Measurements from ENCODE around the gene ZC3HAV1L.
A peak's percentile ranks its signal among the peaks of the same experiment; 100 is the strongest.

Gene ZC3HAV1L

GRCh38 chr7:139035586-139036353, at the start of gene ZC3HAV1L:
Gene ZC3HAV1L, minus strand, starts transcription at chr7:139036042. Its CDS starts 25 bp downstream, at chr7:139036017.
- Histone ChIP-seq H3K9ac (ENCODE audit: low read depth, low read length) (peak within 1 kb of the TSS; percentile 92), H2AFZ (ENCODE audit: low read depth, low read length) (peak within 1 kb of the TSS; percentile 99), H3K27me3 (ENCODE audit: insufficient read depth, low read length, poor library complexity) (no peaks in the 10 kb centered on the region), H3K27ac (ENCODE audit: low read length) (peak within 1 kb of the TSS; percentile 89), H4K20me1 (ENCODE audit: insufficient read depth, low read length) (peaks cover 3% of the 10 kb centered on the region; the same call in 1 of the 2 replicates), H3K4me1 (ENCODE audit: insufficient read depth, low read length) (peaks cover 45% of the 10 kb centered on the region), H3K79me2 (ENCODE audit: insufficient read depth, low read length) (peaks cover 55% of the 10 kb centered on the region), H3K4me2 (ENCODE audit: insufficient read depth, low read length) (peak within 1 kb of the TSS; percentile 89), H3K9me3 (ENCODE audit: insufficient read depth, low read length, severe bottlenecking) (no peaks in the 10 kb centered on the region), H3K36me3 (ENCODE audit: insufficient read depth, low read length) (peaks cover 40% of the 10 kb centered on the region), H3K4me3 (ENCODE audit: low read depth in 1 of 2, low read length in 2 of 2) (peak within 1 kb of the TSS; percentile 48 to 92)
- ATAC-seq (ENCODE audit: insufficient read depth, low read depth): peak; percentile 88
- peak; percentile 84 for DNase-seq
- no peak for TF ChIP-seq EZH2 (IDR thresholded peaks at IDR 0.05; ENCODE audit: borderline replicate concordance, low read depth, low read length, severe bottlenecking)
- TF ChIP-seq, protein P1, sequence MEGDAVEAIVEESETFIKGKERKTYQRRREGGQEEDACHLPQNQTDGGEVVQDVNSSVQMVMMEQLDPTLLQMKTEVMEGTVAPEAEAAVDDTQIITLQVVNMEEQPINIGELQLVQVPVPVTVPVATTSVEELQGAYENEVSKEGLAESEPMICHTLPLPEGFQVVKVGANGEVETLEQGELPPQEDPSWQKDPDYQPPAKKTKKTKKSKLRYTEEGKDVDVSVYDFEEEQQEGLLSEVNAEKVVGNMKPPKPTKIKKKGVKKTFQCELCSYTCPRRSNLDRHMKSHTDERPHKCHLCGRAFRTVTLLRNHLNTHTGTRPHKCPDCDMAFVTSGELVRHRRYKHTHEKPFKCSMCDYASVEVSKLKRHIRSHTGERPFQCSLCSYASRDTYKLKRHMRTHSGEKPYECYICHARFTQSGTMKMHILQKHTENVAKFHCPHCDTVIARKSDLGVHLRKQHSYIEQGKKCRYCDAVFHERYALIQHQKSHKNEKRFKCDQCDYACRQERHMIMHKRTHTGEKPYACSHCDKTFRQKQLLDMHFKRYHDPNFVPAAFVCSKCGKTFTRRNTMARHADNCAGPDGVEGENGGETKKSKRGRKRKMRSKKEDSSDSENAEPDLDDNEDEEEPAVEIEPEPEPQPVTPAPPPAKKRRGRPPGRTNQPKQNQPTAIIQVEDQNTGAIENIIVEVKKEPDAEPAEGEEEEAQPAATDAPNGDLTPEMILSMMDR (IDR thresholded peaks at IDR 0.05; ENCODE audit: borderline replicate concordance, extremely low read depth, low read length, poor library complexity, severe bottlenecking): no peak

GRCh38 chr7:139084709-139085108, 48.9 kb upstream of the ZC3HAV1L start:
- Histone ChIP-seq H3K4me2 (ENCODE audit: insufficient read depth, low read length) (no peak overlapping the region), H3K27ac (ENCODE audit: low read length) (no peak overlapping the region), H3K9ac (ENCODE audit: low read depth, low read length) (no peak overlapping the region), H3K27me3 (ENCODE audit: insufficient read depth, low read length, poor library complexity) (no peaks in the 10 kb centered on the region), H2AFZ (ENCODE audit: low read depth, low read length) (no peak overlapping the region), H4K20me1 (ENCODE audit: insufficient read depth, low read length) (peaks cover 67% of the 10 kb centered on the region), H3K79me2 (ENCODE audit: insufficient read depth, low read length) (peaks cover 99% of the 10 kb centered on the region), H3K4me3 (ENCODE audit: low read depth in 1 of 2, low read length in 2 of 2) (no peak overlapping the region), H3K9me3 (ENCODE audit: insufficient read depth, low read length, severe bottlenecking) (no peaks in the 10 kb centered on the region), H3K36me3 (ENCODE audit: insufficient read depth, low read length) (peaks cover 98% of the 10 kb centered on the region), H3K4me1 (ENCODE audit: insufficient read depth, low read length) (no peaks in the 10 kb centered on the region)
- TF ChIP-seq, protein P1 (IDR thresholded peaks at IDR 0.05; ENCODE audit: borderline replicate concordance, extremely low read depth, low read length, poor library complexity, severe bottlenecking): no peak
- TF ChIP-seq EZH2 (IDR thresholded peaks at IDR 0.05; ENCODE audit: borderline replicate concordance, low read depth, low read length, severe bottlenecking): no peak
- DNase-seq (no peak), ATAC-seq (ENCODE audit: insufficient read depth, low read depth) (no peak)

- peaks cover 91% of the 10 kb centered on the region for H3K79me2 ChIP-seq (ENCODE audit: insufficient read depth, low read length)
- TF ChIP-seq, protein P1 (IDR thresholded peaks at IDR 0.05; ENCODE audit: borderline replicate concordance, extremely low read depth, low read length, poor library complexity, severe bottlenecking): no peak
- no peak for TF ChIP-seq EZH2 (IDR thresholded peaks at IDR 0.05; ENCODE audit: borderline replicate concordance, low read depth, low read length, severe bottlenecking)
- H3K36me3 ChIP-seq (ENCODE audit: insufficient read depth, low read length): peaks cover 100% of the 10 kb centered on the region
- H3K27ac ChIP-seq (ENCODE audit: low read length): no peak overlapping the region
- H4K20me1 ChIP-seq (ENCODE audit: insufficient read depth, low read length): peaks cover 66% of the 10 kb centered on the region
- ATAC-seq (ENCODE audit: insufficient read depth, low read depth) (no peak), DNase-seq (no peak)
- H3K27me3 ChIP-seq (ENCODE audit: insufficient read depth, low read length, poor library complexity): no peaks in the 10 kb centered on the region
- no peak overlapping the region for H3K4me3 ChIP-seq (ENCODE audit: low read depth in 1 of 2, low read length in 2 of 2)
- H3K9ac ChIP-seq (ENCODE audit: low read depth, low read length): no peak overlapping the region
- H3K4me2 ChIP-seq (ENCODE audit: insufficient read depth, low read length): no peak overlapping the region
- no peak overlapping the region for H2AFZ ChIP-seq (ENCODE audit: low read depth, low read length)
- H3K9me3 ChIP-seq (ENCODE audit: insufficient read depth, low read length, severe bottlenecking): no peaks in the 10 kb centered on the region
- no peaks in the 10 kb centered on the region for H3K4me1 ChIP-seq (ENCODE audit: insufficient read depth, low read length)
Measured at GRCh38 chr7:139081584-139081983, 45.7 kb upstream of the ZC3HAV1L start.
